Esophagus muscularis mucosa (tissue), 4 donors: ENCODE data around the gene TBC1D5.

Experiments used
- CTCF ChIP-seq, 3 experiments: fragments of 200-600 bp in 2 of 3; fragments of 450-650 bp in 1 of 3; sonication (generic) in 2 of 3; IDR thresholded peaks; one replicate each; pipeline ENCODE4 v1.5.1; 2017 to 2019; ENCODE audit warnings: antibody characterized with exemption in 3 of 3, mild to moderate bottlenecking in 2 of 3, moderate library complexity in 1 of 3
- EP300 ChIP-seq: sonication (generic); formaldehyde crosslinking; IDR thresholded peaks from one replicate; pipeline ENCODE4 v1.6.1; 2017; ENCODE audit warnings: antibody characterized with exemption
- POLR2A ChIP-seq: fragments of 450-650 bp; IDR thresholded peaks from one replicate; pipeline ENCODE4 v1.6.1; 2017; ENCODE audit warnings: antibody characterized with exemption, moderate library complexity, mild to moderate bottlenecking, low read depth

GRCh38 chr3:17190353-17191078 lies 551.9 kb downstream of the TBC1D5 start:
- TF ChIP-seq CTCF (IDR thresholded peaks at IDR 0.05): no peak
- no peak for TF ChIP-seq POLR2A
- no peak for TF ChIP-seq EP300
